Measurements from ENCODE around the gene NFKBIB.

NFKBIB gene

DNA sequence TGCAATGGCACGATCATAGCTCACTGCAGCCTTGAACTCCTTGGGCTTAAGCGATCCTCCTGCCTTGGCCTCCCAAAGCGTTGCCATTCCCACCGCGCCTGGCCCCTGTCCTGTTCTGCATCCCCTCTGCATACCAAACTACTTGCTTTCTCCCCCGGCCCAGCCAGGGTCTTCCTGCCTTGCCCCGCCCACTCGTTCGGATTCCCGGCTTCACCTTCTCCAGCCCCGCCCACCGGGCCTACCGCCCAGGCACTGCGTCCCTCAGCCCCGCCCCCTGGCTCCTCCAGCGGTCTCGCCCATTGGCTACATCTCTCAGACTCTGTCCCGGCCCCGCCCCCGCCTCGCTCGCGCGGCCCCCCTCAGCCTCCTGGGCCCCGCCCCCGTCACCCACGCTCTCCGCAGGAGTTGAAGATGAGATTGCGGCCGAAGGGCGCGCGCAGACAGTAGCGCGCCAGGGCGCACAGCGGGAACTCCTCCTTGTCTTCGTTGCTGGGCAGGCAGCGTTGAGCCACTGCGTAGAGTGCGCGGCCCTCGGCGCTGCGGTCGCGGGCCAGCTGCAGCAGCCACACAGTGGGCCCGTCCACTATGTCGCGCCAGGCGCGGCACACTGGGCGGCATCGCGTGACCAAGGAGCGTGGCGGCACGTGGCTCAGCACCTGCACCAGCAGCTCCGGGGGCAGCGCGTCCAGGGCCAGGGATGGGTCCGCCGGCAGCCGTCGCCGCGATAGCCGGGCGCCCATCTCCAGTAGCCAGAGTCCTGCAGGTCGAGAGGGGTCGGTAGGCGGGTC is 50.0 kb downstream of the NFKBIB start:
- Histone ChIP-seq H3K9me3 (ENCODE audit: control insufficient read depth in 2 of 2, low read length in 2 of 2) (no peaks in the 10 kb centered on the region), H3K9ac (ENCODE audit: low read length in 2 of 2) (no peak overlapping the region), H3K4me1 (ENCODE audit: control insufficient read depth, insufficient read depth, low read length) (peaks cover 9% of the 10 kb centered on the region), H3K36me3 (ENCODE audit: control insufficient read depth in 2 of 2, insufficient read depth in 2 of 2, low read length in 2 of 2) (peaks cover 4 to 13% of the 10 kb centered on the region in 2 donors), H3K4me3 (ENCODE audit: low read length in 2 of 2) (peak overlapping the region; percentile 51 to 69), H3K27ac (ENCODE audit: low read length) (no peak overlapping the region), H3K27me3 (ENCODE audit: control insufficient read depth in 1 of 2, insufficient read depth in 2 of 2, low read length in 2 of 2) (no peaks in the 10 kb centered on the region)

DNA sequence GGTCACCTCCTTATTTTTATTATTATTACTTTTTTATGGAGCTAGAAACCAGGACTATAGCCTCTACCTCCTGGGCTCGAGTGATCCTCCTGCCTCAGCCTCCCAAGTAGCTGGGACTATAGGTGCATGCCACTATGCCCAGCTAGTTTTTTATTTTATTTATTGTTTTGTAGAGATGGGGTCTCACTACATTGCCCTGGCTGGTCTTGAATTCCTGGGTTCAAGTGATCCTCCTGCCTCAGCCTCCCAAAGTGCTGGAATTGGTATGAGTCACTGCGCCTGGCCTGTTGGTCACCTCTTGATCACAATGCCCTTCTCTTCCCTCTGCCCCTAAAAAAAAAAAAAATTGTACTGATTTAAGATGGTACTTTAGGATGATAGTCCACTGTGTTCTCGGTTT is 51.4 kb downstream of the NFKBIB start:
- H3K27me3 ChIP-seq (ENCODE audit: control insufficient read depth in 1 of 2, insufficient read depth in 2 of 2, low read length in 2 of 2): no peaks in the 10 kb centered on the region
- H3K27ac ChIP-seq (ENCODE audit: low read length): no peak overlapping the region
- H3K9me3 ChIP-seq (ENCODE audit: control insufficient read depth in 2 of 2, low read length in 2 of 2): no peaks in the 10 kb centered on the region
- H3K36me3 ChIP-seq (ENCODE audit: control insufficient read depth in 2 of 2, insufficient read depth in 2 of 2, low read length in 2 of 2): peaks cover 4 to 9% of the 10 kb centered on the region in 2 donors
- H3K9ac ChIP-seq (ENCODE audit: low read length in 2 of 2): no peak overlapping the region
- peaks cover 9% of the 10 kb centered on the region for H3K4me1 ChIP-seq (ENCODE audit: control insufficient read depth, insufficient read depth, low read length)
- H3K4me3 ChIP-seq (ENCODE audit: low read length in 2 of 2): no peak overlapping the region

DNA sequence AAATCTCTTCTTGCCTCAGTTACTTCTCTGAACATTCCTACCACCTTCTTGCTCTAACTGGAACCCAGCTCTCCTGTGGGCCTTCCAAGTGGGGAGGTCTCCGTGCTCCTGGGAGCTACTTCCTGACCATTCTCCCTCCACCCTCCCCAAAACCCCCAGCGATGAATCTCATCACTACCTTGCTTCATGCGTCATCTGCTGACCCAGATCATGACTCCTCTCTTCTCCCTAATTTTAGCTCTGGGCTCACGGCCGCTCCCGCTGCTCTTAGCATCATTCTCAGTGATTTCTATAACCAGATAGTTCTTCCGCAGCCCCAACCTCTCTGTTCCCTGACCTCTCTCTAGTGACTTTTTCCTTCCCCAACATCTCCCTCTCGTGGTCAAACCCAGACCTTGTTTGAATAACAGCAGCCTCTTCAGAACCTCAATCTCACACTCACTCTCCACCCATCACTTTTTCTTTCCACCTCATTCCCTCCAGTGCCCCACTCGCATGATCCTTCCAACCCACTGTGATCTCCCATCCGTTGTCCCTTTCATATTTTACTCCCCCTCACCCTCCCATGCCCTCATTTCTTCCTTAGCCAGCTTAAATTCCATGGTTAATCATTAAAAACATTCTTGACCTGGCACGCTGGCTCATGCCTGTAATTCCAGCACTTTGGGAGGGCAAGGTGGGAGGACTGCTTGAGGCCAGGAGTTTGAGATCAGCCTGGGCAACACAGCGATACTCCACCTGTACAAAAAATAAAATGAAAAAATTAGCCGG is 52.8 kb downstream of the NFKBIB start:
- Histone ChIP-seq H3K4me1 (ENCODE audit: control insufficient read depth, insufficient read depth, low read length) (peaks cover 9% of the 10 kb centered on the region), H3K27ac (ENCODE audit: low read length) (no peak overlapping the region), H3K9ac (ENCODE audit: low read length in 2 of 2) (no peak overlapping the region), H3K36me3 (ENCODE audit: control insufficient read depth in 2 of 2, insufficient read depth in 2 of 2, low read length in 2 of 2) (peaks cover 0 to 2% of the 10 kb centered on the region in 2 donors), H3K4me3 (ENCODE audit: low read length in 2 of 2) (no peak overlapping the region), H3K9me3 (ENCODE audit: control insufficient read depth in 2 of 2, low read length in 2 of 2) (no peaks in the 10 kb centered on the region), H3K27me3 (ENCODE audit: control insufficient read depth in 1 of 2, insufficient read depth in 2 of 2, low read length in 2 of 2) (no peaks in the 10 kb centered on the region)

DNA sequence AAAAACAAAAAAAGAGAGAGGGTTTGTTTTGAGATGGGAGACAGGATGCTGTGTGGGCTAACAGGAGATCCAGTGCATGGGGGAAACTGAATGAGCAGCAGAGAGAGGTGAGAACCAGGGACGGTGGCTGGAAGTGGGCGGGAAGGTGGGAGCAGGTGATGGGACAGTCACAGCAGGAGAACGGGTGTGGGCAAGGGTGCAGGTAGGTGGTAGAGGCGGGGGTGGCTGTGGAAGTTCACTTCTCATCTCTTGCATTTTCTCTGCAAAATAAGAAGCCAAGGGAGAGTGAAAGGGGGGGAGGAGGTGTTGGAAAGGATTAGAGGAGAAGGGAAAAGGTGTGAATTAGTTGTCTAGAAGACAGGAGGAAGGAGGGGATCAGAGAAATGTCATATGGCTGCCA is 53.9 kb downstream of the NFKBIB start:
- Histone ChIP-seq H3K4me1 (ENCODE audit: control insufficient read depth, insufficient read depth, low read length) (peaks cover 9% of the 10 kb centered on the region), H3K27ac (ENCODE audit: low read length) (no peak overlapping the region), H3K27me3 (ENCODE audit: control insufficient read depth in 1 of 2, insufficient read depth in 2 of 2, low read length in 2 of 2) (no peaks in the 10 kb centered on the region)

GRCh38 chr19:38956264-38956663 is 56.5 kb downstream of the NFKBIB start:
- H3K9me3 ChIP-seq (ENCODE audit: control insufficient read depth in 2 of 2, low read length in 2 of 2): no peaks in the 10 kb centered on the region
- H3K27ac ChIP-seq (ENCODE audit: low read length): no peak overlapping the region
- H3K4me3 ChIP-seq (ENCODE audit: low read length in 2 of 2): no peak overlapping the region
- H3K27me3 ChIP-seq (ENCODE audit: control insufficient read depth in 1 of 2, insufficient read depth in 2 of 2, low read length in 2 of 2): no peaks in the 10 kb centered on the region
- H3K4me1 ChIP-seq (ENCODE audit: control insufficient read depth, insufficient read depth, low read length): no peaks in the 10 kb centered on the region
- H3K36me3 ChIP-seq (ENCODE audit: control insufficient read depth in 2 of 2, insufficient read depth in 2 of 2, low read length in 2 of 2): peaks cover 0 to 4% of the 10 kb centered on the region in 2 donors
- no peak overlapping the region for H3K9ac ChIP-seq (ENCODE audit: low read length in 2 of 2)

More for the DNA sequence above, 53.9 kb downstream of the NFKBIB start:
- H3K9me3 ChIP-seq (ENCODE audit: control insufficient read depth in 2 of 2, low read length in 2 of 2): no peaks in the 10 kb centered on the region
- H3K4me3 ChIP-seq (ENCODE audit: low read length in 2 of 2): no peak overlapping the region
- H3K9ac ChIP-seq (ENCODE audit: low read length in 2 of 2): no peak overlapping the region
- peaks cover 0 to 4% of the 10 kb centered on the region in 2 donors for H3K36me3 ChIP-seq (ENCODE audit: control insufficient read depth in 2 of 2, insufficient read depth in 2 of 2, low read length in 2 of 2)

GRCh38 chr19:38958301-38958700 is 58.5 kb downstream of the NFKBIB start:
- no peak overlapping the region for H3K4me3 ChIP-seq (ENCODE audit: low read length in 2 of 2)

More at GRCh38 chr19:38958301-38958700, 58.5 kb downstream of the NFKBIB start:
- Histone ChIP-seq H3K27me3 (ENCODE audit: control insufficient read depth in 1 of 2, insufficient read depth in 2 of 2, low read length in 2 of 2) (no peaks in the 10 kb centered on the region), H3K4me1 (ENCODE audit: control insufficient read depth, insufficient read depth, low read length) (peaks cover 3% of the 10 kb centered on the region), H3K27ac (ENCODE audit: low read length) (no peak overlapping the region), H3K36me3 (ENCODE audit: control insufficient read depth in 2 of 2, insufficient read depth in 2 of 2, low read length in 2 of 2) (peaks cover 0 to 2% of the 10 kb centered on the region in 2 donors), H3K9ac (ENCODE audit: low read length in 2 of 2) (no peak overlapping the region), H3K9me3 (ENCODE audit: control insufficient read depth in 2 of 2, low read length in 2 of 2) (no peaks in the 10 kb centered on the region)

Data from stomach smooth muscle (tissue), 2 donors.